NB4 (cell line): Measurements from ENCODE around the gene ZNF341.

Source experiments
- DNase-seq: peaks from one replicate; pipeline ENCODE4 v3.0.0; 2010; ENCODE audit warnings: low read depth
- H3K4me3 ChIP-seq: one replicate; pipeline ENCODE4 v1.5.1; 2011; ENCODE audit warnings: mild to moderate bottlenecking, low read depth, low read length, moderate library complexity
- CTCF ChIP-seq: IDR thresholded peaks from one replicate; pipeline ENCODE4 v1.5.1; 2012; ENCODE audit warnings: low read depth, low read length
- MYC ChIP-seq: IDR thresholded peaks from 2 replicates; pipeline ENCODE4 v1.6.1; 2011; ENCODE audit warnings: low read depth, low read length
- POLR2A ChIP-seq: IDR thresholded peaks from 2 replicates; pipeline ENCODE4 v1.6.1; 2011; ENCODE audit warnings: mild to moderate bottlenecking; ENCODE audit not compliant: insufficient read length; ENCODE audit errors: extremely low read depth
- TF ChIP-seq, protein P1 (sequence below): IDR thresholded peaks from 2 replicates; pipeline ENCODE4 v1.6.1; 2011; ENCODE audit warnings: low read depth, low read length

ZNF341 gene

DNA sequence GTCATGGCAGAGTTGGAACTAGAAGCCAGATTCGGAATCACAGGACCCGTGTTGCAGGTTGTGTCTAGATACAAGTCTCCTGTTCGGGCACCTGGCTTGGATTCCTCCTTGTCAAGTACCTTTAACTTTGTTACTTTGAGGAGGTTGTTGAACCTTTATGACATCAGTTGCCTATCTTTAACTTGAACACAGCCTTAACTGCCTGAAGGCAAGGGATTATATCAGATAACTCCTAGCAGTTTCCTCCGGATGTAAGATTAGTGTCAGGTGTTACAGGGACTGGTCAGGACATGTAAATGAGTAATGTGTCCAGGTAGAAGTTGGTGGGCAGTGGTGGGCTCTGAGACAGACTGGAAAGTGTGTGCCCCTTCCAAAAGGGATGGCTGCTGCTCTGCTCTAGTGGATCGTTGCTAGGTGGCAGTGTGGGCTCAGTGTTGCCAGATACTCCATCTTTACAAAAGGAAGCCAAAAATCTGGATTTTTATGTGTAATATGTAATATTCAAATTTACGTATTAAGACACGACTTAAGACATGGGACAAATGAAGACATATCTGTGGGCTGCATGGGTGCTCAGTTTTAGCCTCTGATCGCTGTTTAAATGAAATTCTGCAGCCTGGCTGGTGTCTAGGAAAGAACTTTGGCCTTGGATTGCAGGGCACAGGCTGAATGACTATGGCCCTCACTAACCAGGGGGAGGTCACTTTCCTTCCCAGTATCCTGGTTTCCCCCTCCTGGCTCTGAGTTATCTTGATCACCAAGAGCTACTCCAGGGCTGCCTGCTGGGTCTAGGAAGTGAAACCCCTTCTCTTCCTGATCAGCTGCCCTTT, 106.5 kb downstream of the ZNF341 start:
- TF ChIP-seq MYC (no peak), CTCF (peak; percentile 7), POLR2A (no peak)
- TF ChIP-seq, protein P1, sequence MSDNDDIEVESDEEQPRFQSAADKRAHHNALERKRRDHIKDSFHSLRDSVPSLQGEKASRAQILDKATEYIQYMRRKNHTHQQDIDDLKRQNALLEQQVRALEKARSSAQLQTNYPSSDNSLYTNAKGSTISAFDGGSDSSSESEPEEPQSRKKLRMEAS, result no peak
- DNase-seq, result no peak
- H3K4me3 ChIP-seq, result no peak overlapping the region

DNA sequence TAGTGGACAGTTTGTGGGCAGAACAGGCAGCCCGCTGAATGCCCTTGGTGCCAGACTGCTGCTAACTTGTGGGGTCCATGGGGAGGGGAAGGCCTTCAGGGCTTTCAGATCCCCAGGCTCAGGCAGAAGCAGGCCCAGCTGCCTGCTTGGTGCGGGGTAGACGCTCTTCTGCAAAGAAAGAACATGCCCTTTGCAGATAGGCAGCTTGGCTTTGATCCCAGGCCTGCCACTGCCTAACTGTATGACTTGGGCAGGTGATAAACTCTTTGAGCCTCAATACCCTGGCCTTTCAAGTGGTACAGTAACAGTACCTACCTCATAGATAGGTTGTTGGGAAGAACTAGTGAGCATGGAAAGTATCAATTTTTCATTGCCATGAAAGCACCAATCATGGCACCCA, 107.8 kb downstream of the ZNF341 start:
- TF ChIP-seq, protein P1, result no peak
- TF ChIP-seq MYC (no peak), CTCF (no peak), POLR2A (no peak)
- H3K4me3 ChIP-seq, result no peak overlapping the region
- no peak for DNase-seq

- DNase-seq, result no peak
- TF ChIP-seq MYC, result no peak
- TF ChIP-seq, protein P1, result no peak
- no peak for TF ChIP-seq CTCF
- TF ChIP-seq POLR2A, result no peak
- no peak overlapping the region for H3K4me3 ChIP-seq
Measured at GRCh38 chr20:33840160-33840559, 108.4 kb downstream of the ZNF341 start.

DNA sequence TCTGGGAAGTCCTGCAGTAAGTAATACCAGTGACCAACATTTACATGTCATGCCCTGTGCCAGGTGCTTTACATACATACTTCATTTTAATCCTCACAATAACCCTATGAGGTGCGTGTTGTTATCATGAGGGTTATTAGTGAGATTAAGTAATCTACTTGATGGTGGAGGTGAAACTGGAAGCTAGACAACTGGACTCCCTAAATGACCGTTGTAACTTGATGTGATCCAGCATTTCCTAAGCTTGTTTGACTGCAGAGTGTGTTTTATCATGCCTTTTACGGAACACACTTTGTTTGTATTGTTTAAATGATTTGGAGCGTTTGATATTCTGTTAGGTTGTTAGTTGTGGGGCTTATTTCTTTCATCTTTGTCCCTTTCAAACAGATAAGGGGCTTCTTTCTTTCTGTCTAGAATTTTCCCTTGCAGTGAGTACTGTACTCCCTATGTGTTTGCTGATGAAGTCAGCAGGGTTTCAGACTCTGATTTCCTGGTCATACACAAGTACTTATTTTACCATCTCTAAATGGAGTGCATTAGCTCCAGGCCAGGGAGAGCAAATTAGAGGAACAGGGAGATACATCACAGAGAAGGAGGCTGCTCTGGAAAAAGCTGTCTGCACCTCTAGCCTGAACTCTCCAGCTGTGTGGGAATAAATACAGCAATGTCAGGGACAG, 109.1 kb downstream of the ZNF341 start:
- no peak overlapping the region for H3K4me3 ChIP-seq
- no peak for DNase-seq
- TF ChIP-seq MYC (no peak), CTCF (no peak), POLR2A (no peak)
- TF ChIP-seq, protein P1, result no peak

GRCh38 chr20:33841436-33841799, 109.6 kb downstream of the ZNF341 start:
- no peak for DNase-seq
- no peak for TF ChIP-seq CTCF
- TF ChIP-seq POLR2A, result no peak
- TF ChIP-seq, protein P1, result no peak
- TF ChIP-seq MYC, result no peak
- H3K4me3 ChIP-seq, result no peak overlapping the region
